Measurements from ENCODE around the gene NPAS2. TPM values are rescaled to one million over a fixed set of nuclear protein-coding genes. Genes with fewer than 3 reads are reported as not detected.

Gene NPAS2
- polyA plus RNA-seq, 1 of the 3 experiments (the other 2 are of a cell fraction) = 58.5 TPM

DNA sequence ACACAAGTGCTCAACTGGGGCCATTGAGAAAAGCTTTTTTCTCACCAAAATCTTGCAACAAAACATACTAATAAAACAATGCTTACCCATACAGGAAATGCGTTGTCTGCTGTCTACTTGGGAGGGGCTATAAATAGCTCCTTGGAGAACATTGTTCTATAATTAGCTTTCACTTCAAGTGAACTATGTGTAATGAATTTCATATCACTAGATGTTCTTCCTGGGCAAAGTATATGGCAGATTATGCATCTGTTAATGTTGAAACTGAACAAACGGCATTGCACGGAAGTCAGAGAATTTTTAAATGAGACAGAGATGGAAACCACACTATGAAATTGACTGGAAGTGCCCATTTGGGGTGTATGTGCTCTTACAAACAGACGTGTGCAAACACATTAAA lies 6.4 kb upstream of the NPAS2 start:
- 79% methylated on average over 4 of the region's 4 CpGs for WGBS (ENCODE audit: low lambda C conversion rate)
- H3K4me2 ChIP-seq = no peak overlapping the region
- H3K27ac ChIP-seq (ENCODE audit: low read depth in 2 of 2, low read length in 1 of 2) = no peak overlapping the region; a peak in 1 of 4 replicates
- no peak for DNase-seq
- H3K9ac ChIP-seq = no peak overlapping the region
- no peaks in the 10 kb centered on the region for H3K9me2 ChIP-seq
- H3K4me1 ChIP-seq (ENCODE audit: control insufficient read depth in 1 of 2, insufficient read depth in 2 of 2, low read depth in 1 of 2, low read length in 1 of 2) = peaks cover 0 to 9% of the 10 kb centered on the region in 2 experiments; a peak in 1 of 4 replicates
- no peak overlapping the region for H2AFZ ChIP-seq (ENCODE audit: low read depth)
- POLR2A ChIA-PET = no interaction called here
- peaks cover 14% of the 10 kb centered on the region for H3F3A ChIP-seq (replicated peaks; ENCODE audit: insufficient read depth)
- H3K79me2 ChIP-seq (ENCODE audit: insufficient read depth) = no peaks in the 10 kb centered on the region
- TF ChIP-seq, protein P1, sequence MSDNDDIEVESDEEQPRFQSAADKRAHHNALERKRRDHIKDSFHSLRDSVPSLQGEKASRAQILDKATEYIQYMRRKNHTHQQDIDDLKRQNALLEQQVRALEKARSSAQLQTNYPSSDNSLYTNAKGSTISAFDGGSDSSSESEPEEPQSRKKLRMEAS (IDR thresholded peaks at IDR 0.05; ENCODE audit: low read depth) = no peak
- TF ChIP-seq NRF1 (IDR thresholded peaks at IDR 0.05; ENCODE audit: low read depth, low read length) (no peak), TAF1 (IDR thresholded peaks at IDR 0.05; ENCODE audit: borderline replicate concordance, low read depth, low read length) (no peak), RXRA (IDR thresholded peaks at IDR 0.05; ENCODE audit: borderline replicate concordance, low read depth) (no peak), FOXJ3 (CRISPR knock-in tag; IDR thresholded peaks at IDR 0.05) (no peak), SMC3 (IDR thresholded peaks at IDR 0.05; ENCODE audit: low read depth, low read length) (no peak), TEAD4 (IDR thresholded peaks at IDR 0.05; ENCODE audit: borderline replicate concordance, insufficient read depth) (no peak), EZH2phosphoT487 (IDR thresholded peaks at IDR 0.05; ENCODE audit: borderline replicate concordance, low read depth) (no peak), CHD2 (IDR thresholded peaks at IDR 0.05; ENCODE audit: low read length, partially characterized antibody) (no peak), NFIC (IDR thresholded peaks at IDR 0.05; ENCODE audit: borderline replicate concordance) (no peak), FOXM1 (IDR thresholded peaks at IDR 0.05; ENCODE audit: low read depth) (no peak), YY1 (IDR thresholded peaks at IDR 0.05; ENCODE audit: low read depth) (no peak), EP300 (IDR thresholded peaks at IDR 0.05; ENCODE audit: borderline replicate concordance in 1 of 2, low read depth in 1 of 2, low read length in 1 of 2) (no peak)
- TF ChIP-seq, protein P2, sequence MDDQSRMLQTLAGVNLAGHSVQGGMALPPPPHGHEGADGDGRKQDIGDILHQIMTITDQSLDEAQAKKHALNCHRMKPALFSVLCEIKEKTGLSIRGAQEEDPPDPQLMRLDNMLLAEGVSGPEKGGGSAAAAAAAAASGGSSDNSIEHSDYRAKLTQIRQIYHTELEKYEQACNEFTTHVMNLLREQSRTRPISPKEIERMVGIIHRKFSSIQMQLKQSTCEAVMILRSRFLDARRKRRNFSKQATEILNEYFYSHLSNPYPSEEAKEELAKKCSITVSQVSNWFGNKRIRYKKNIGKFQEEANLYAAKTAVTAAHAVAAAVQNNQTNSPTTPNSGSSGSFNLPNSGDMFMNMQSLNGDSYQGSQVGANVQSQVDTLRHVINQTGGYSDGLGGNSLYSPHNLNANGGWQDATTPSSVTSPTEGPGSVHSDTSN (IDR thresholded peaks at IDR 0.05) = no peak
- TF ChIP-seq, protein P3, sequence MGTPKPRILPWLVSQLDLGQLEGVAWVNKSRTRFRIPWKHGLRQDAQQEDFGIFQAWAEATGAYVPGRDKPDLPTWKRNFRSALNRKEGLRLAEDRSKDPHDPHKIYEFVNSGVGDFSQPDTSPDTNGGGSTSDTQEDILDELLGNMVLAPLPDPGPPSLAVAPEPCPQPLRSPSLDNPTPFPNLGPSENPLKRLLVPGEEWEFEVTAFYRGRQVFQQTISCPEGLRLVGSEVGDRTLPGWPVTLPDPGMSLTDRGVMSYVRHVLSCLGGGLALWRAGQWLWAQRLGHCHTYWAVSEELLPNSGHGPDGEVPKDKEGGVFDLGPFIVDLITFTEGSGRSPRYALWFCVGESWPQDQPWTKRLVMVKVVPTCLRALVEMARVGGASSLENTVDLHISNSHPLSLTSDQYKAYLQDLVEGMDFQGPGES (IDR thresholded peaks at IDR 0.05; ENCODE audit: low read depth, low read length) = no peak
- TF ChIP-seq, protein P4, sequence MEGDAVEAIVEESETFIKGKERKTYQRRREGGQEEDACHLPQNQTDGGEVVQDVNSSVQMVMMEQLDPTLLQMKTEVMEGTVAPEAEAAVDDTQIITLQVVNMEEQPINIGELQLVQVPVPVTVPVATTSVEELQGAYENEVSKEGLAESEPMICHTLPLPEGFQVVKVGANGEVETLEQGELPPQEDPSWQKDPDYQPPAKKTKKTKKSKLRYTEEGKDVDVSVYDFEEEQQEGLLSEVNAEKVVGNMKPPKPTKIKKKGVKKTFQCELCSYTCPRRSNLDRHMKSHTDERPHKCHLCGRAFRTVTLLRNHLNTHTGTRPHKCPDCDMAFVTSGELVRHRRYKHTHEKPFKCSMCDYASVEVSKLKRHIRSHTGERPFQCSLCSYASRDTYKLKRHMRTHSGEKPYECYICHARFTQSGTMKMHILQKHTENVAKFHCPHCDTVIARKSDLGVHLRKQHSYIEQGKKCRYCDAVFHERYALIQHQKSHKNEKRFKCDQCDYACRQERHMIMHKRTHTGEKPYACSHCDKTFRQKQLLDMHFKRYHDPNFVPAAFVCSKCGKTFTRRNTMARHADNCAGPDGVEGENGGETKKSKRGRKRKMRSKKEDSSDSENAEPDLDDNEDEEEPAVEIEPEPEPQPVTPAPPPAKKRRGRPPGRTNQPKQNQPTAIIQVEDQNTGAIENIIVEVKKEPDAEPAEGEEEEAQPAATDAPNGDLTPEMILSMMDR (IDR thresholded peaks at IDR 0.05) = no peak
- TF ChIP-seq, protein P5, sequence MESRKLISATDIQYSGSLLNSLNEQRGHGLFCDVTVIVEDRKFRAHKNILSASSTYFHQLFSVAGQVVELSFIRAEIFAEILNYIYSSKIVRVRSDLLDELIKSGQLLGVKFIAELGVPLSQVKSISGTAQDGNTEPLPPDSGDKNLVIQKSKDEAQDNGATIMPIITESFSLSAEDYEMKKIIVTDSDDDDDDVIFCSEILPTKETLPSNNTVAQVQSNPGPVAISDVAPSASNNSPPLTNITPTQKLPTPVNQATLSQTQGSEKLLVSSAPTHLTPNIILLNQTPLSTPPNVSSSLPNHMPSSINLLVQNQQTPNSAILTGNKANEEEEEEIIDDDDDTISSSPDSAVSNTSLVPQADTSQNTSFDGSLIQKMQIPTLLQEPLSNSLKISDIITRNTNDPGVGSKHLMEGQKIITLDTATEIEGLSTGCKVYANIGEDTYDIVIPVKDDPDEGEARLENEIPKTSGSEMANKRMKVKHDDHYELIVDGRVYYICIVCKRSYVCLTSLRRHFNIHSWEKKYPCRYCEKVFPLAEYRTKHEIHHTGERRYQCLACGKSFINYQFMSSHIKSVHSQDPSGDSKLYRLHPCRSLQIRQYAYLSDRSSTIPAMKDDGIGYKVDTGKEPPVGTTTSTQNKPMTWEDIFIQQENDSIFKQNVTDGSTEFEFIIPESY (IDR thresholded peaks at IDR 0.05; ENCODE audit: borderline replicate concordance, low read depth) = no peak
- TF ChIP-seq, protein P6, sequence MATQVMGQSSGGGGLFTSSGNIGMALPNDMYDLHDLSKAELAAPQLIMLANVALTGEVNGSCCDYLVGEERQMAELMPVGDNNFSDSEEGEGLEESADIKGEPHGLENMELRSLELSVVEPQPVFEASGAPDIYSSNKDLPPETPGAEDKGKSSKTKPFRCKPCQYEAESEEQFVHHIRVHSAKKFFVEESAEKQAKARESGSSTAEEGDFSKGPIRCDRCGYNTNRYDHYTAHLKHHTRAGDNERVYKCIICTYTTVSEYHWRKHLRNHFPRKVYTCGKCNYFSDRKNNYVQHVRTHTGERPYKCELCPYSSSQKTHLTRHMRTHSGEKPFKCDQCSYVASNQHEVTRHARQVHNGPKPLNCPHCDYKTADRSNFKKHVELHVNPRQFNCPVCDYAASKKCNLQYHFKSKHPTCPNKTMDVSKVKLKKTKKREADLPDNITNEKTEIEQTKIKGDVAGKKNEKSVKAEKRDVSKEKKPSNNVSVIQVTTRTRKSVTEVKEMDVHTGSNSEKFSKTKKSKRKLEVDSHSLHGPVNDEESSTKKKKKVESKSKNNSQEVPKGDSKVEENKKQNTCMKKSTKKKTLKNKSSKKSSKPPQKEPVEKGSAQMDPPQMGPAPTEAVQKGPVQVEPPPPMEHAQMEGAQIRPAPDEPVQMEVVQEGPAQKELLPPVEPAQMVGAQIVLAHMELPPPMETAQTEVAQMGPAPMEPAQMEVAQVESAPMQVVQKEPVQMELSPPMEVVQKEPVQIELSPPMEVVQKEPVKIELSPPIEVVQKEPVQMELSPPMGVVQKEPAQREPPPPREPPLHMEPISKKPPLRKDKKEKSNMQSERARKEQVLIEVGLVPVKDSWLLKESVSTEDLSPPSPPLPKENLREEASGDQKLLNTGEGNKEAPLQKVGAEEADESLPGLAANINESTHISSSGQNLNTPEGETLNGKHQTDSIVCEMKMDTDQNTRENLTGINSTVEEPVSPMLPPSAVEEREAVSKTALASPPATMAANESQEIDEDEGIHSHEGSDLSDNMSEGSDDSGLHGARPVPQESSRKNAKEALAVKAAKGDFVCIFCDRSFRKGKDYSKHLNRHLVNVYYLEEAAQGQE (IDR thresholded peaks at IDR 0.05; ENCODE audit: low read depth, low read length) = no peak
- TF ChIP-seq, protein P7, sequence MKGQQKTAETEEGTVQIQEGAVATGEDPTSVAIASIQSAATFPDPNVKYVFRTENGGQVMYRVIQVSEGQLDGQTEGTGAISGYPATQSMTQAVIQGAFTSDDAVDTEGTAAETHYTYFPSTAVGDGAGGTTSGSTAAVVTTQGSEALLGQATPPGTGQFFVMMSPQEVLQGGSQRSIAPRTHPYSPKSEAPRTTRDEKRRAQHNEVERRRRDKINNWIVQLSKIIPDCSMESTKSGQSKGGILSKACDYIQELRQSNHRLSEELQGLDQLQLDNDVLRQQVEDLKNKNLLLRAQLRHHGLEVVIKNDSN (IDR thresholded peaks at IDR 0.05; ENCODE audit: borderline replicate concordance, low read depth) = no peak
- H3K9me3 ChIP-seq = no peaks in the 10 kb centered on the region
- no peak overlapping the region for H3K4me3 ChIP-seq (ENCODE audit: low read depth in 2 of 2, low read length in 1 of 2)
- no peaks in the 10 kb centered on the region for H4K20me1 ChIP-seq (ENCODE audit: insufficient read depth)
- no peaks in the 10 kb centered on the region for H3K27me3 ChIP-seq (ENCODE audit: insufficient read depth)
- CTCF ChIA-PET = no interaction called here
- no peaks in the 10 kb centered on the region for H3K36me3 ChIP-seq (replicated peaks in 1 of 2; ENCODE audit: control insufficient read depth in 1 of 2, insufficient read depth in 2 of 2, low read length in 1 of 2)

All from SK-N-SH (cell line).